Lung (tissue), 12 donors: Measurements from ENCODE around the gene MMP17. TPM values are rescaled to one million over a fixed set of nuclear protein-coding genes. Genes with fewer than 3 reads are reported as not detected.

ENCODE experiments used
- ATAC-seq: fragments of 200-7000 bp; cut with Tn5 transposase; one replicate; pipeline ENCODE4 v1.9.1; 2020; ENCODE audit warnings: moderate number of reproducible peaks; ENCODE audit not compliant: insufficient read depth, low FRiP score
- DNase-seq, 3 donors: peaks; one replicate each; pipeline ENCODE4 v3.0.0-alpha.2; 2013 to 2017
- H3K27ac ChIP-seq, 2 donors: one replicate each; pipeline ENCODE4 v1.5.1; 2013; ENCODE audit warnings: mild to moderate bottlenecking in 2 of 2, moderate library complexity in 2 of 2, control low read depth in 1 of 2, inconsistent platforms in 1 of 2, low read depth in 1 of 2, low read length in 1 of 2
- H3K27me3 ChIP-seq, 3 donors: one replicate each; pipeline ENCODE4 v1.5.1; 2013; ENCODE audit warnings: low read length in 2 of 3; ENCODE audit not compliant: control insufficient read depth in 3 of 3, insufficient read depth in 3 of 3
- H3K36me3 ChIP-seq, 4 donors: one replicate each; pipeline ENCODE4 v1.5.1; 2013; ENCODE audit warnings: low read length in 4 of 4, mild to moderate bottlenecking in 1 of 4, moderate library complexity in 1 of 4; ENCODE audit not compliant: control insufficient read depth in 4 of 4, insufficient read depth in 4 of 4
- H3K4me1 ChIP-seq, 5 donors: one replicate each; pipeline ENCODE4 v1.5.1; 2013; ENCODE audit warnings: low read length in 5 of 5, mild to moderate bottlenecking in 2 of 5, moderate library complexity in 1 of 5; ENCODE audit not compliant: control insufficient read depth in 5 of 5, insufficient read depth in 5 of 5
- H3K4me3 ChIP-seq: one replicate; pipeline ENCODE4 v1.5.1; 2013; ENCODE audit warnings: mild to moderate bottlenecking, control low read depth, moderate library complexity
- H3K9ac ChIP-seq, 2 donors: one replicate each; pipeline ENCODE4 v1.5.1; 2013; ENCODE audit warnings: low read length in 2 of 2, control low read depth in 1 of 2; ENCODE audit not compliant: insufficient read depth in 1 of 2
- H3K9me3 ChIP-seq, 4 donors: one replicate each; pipeline ENCODE4 v1.5.1; 2013; ENCODE audit warnings: low read length in 3 of 4, mild to moderate bottlenecking in 1 of 4, moderate library complexity in 1 of 4; ENCODE audit not compliant: control insufficient read depth in 4 of 4, insufficient read depth in 3 of 4
- WGBS, 2 donors: extraction: QIAGEN DNeasy Blood & Tissue Kit; methylation state at CpG; one replicate each; pipeline ENCODE4 v1.1.7; 2013; 5-methylcytosine and 5-hydroxymethylcytosine counted together
- polyA plus RNA-seq, 2 donors: library from polyadenylated mRNA; stranded (reverse); fragments of 200-250 nt; gene quantifications; one replicate each; pipeline ENCODE4 v1.2.1, GENCODE V29; 2013
- total RNA-seq, 2 donors: library from RNA; depleted of rRNA in 1 of 2; stranded (reverse); fragments of >200 nt in 1 of 2; gene quantifications; one replicate each; pipeline ENCODE4 v1.2.1, GENCODE V29; 2014 to 2021
- TF ChIP-seq, protein P1 (sequence below): IDR thresholded peaks from 2 replicates; pipeline ENCODE4 v1.5.1; 2012; ENCODE audit warnings: mild to moderate bottlenecking; ENCODE audit errors: control extremely low read depth, extremely low read depth
- donor health status: control.
- donor health status: control.
- donor health status: Bipolar disorder and iron deficiency.
- donor health status: healthy.
- donor health status: DM: yes; HTN: yes; CAD: no.

MMP17 gene
- total and polyA plus RNA-seq, 4 donors: 1.7 to 5.6 (median 3.9) TPM

- Histone ChIP-seq H3K36me3 (peaks cover 0 to 1% (median 0%) of the 10 kb centered on the region in 4 donors), H3K27me3 (no peaks in the 10 kb centered on the region), H3K27ac (no peak overlapping the region), H3K9ac (no peak overlapping the region), H3K9me3 (no peaks in the 10 kb centered on the region), H3K4me1 (no peaks in the 10 kb centered on the region), H3K4me3 (no peak overlapping the region)
- 91 to 95% methylated on average over 16 of the region's 16 CpGs for WGBS, 2 donors
- DNase-seq (no peak), ATAC-seq (no peak)
- TF ChIP-seq, protein P1, sequence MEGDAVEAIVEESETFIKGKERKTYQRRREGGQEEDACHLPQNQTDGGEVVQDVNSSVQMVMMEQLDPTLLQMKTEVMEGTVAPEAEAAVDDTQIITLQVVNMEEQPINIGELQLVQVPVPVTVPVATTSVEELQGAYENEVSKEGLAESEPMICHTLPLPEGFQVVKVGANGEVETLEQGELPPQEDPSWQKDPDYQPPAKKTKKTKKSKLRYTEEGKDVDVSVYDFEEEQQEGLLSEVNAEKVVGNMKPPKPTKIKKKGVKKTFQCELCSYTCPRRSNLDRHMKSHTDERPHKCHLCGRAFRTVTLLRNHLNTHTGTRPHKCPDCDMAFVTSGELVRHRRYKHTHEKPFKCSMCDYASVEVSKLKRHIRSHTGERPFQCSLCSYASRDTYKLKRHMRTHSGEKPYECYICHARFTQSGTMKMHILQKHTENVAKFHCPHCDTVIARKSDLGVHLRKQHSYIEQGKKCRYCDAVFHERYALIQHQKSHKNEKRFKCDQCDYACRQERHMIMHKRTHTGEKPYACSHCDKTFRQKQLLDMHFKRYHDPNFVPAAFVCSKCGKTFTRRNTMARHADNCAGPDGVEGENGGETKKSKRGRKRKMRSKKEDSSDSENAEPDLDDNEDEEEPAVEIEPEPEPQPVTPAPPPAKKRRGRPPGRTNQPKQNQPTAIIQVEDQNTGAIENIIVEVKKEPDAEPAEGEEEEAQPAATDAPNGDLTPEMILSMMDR: no peak
Observed at GRCh38 chr12:131843527-131843926, 15.3 kb downstream of the MMP17 start.

DNA sequence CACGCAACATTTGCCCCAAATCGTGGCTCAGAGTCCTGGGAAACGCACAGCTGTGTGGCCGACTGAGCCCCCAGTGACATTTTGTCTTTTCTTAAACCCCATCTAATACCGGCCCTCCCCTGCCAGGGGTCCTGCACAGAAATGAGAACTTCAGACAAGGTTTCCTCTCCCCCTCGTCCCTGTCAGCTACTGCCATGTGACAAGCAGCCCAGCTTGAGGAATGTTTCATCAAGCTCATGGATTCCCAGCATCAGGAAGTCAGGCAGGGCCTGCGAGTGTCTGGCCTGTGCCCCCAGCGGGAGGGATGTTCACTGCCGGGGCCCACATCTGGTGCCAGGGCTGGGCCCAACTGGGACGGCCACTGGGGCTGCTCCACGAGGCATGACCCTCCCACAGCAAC lies 15.9 kb downstream of the MMP17 start:
- WGBS, 2 donors: 92 to 97% methylated on average over 11 of the region's 11 CpGs
- Histone ChIP-seq H3K4me3 (no peak overlapping the region), H3K4me1 (no peaks in the 10 kb centered on the region), H3K27me3 (no peaks in the 10 kb centered on the region), H3K36me3 (peaks cover 0 to 1% (median 0%) of the 10 kb centered on the region in 4 donors), H3K9ac (no peak overlapping the region), H3K9me3 (no peaks in the 10 kb centered on the region), H3K27ac (no peak overlapping the region)
- TF ChIP-seq, protein P1: no peak
- ATAC-seq (no peak), DNase-seq (no peak)

GRCh38 chr12:131844656-131845055 lies 16.5 kb downstream of the MMP17 start:
- Histone ChIP-seq H3K4me3 (no peak overlapping the region), H3K9me3 (no peaks in the 10 kb centered on the region), H3K27me3 (no peaks in the 10 kb centered on the region), H3K27ac (no peak overlapping the region), H3K36me3 (peaks cover 0 to 1% (median 0%) of the 10 kb centered on the region in 4 donors), H3K4me1 (no peaks in the 10 kb centered on the region), H3K9ac (no peak overlapping the region)
- no peak for DNase-seq
- TF ChIP-seq, protein P1: no peak
- no peak for ATAC-seq
- WGBS, 2 donors: 91 to 96% methylated on average over 24 to 25 of the region's 25 CpGs

DNA sequence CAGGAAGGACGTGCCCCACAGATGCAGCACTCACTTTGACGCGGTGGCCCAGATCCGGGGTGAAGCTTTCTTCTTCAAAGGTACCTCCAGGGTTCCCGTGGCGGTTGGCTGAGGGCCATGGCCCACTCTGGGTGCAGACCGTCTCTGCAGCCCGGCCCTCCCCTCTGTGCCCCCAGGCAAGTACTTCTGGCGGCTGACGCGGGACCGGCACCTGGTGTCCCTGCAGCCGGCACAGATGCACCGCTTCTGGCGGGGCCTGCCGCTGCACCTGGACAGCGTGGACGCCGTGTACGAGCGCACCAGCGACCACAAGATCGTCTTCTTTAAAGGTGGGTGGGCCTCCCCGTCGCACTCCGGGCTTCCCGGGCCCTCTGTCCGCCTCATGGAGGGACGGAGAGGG lies 16.9 kb downstream of the MMP17 start:
- Histone ChIP-seq H3K4me3 (no peak overlapping the region), H3K36me3 (peaks cover 0 to 1% (median 0%) of the 10 kb centered on the region in 4 donors), H3K9ac (no peak overlapping the region), H3K27ac (no peak overlapping the region), H3K4me1 (no peaks in the 10 kb centered on the region), H3K9me3 (no peaks in the 10 kb centered on the region), H3K27me3 (no peaks in the 10 kb centered on the region)
- DNase-seq (no peak), ATAC-seq (no peak)
- TF ChIP-seq, protein P1: no peak
- 91 to 93% methylated on average over 29 of the region's 29 CpGs for WGBS, 2 donors
